HFFc6 (cell line): Measurements from ENCODE around the gene GALNT14. TPM values are rescaled to one million over a fixed set of nuclear protein-coding genes. Genes with fewer than 3 reads are reported as not detected.

Experiments
- DNase-seq: peaks from one replicate; pipeline ENCODE4 v3.0.0-alpha.2; 2018
- H3K27ac Mint-ChIP-seq: 2 replicates; pipeline ENCODE4 v1.8.0; 2020; ENCODE audit warnings: mild to moderate bottlenecking, mixed read lengths
- H3K27me3 Mint-ChIP-seq: 2 replicates; pipeline ENCODE4 v1.8.0; 2021; ENCODE audit warnings: mild to moderate bottlenecking, moderate library complexity, mixed read lengths; ENCODE audit not compliant: insufficient read depth
- H3K36me3 Mint-ChIP-seq: 2 replicates; pipeline ENCODE4 v1.8.0; 2021; ENCODE audit warnings: low read depth, mixed read lengths
- H3K4me1 Mint-ChIP-seq: 2 replicates; pipeline ENCODE4 v1.8.0; 2020; ENCODE audit warnings: low read depth, mixed read lengths
- H3K4me3 Mint-ChIP-seq: 2 replicates; pipeline ENCODE4 v1.8.0; 2020; ENCODE audit warnings: mild to moderate bottlenecking, moderate library complexity, mixed read lengths
- H3K9me3 Mint-ChIP-seq: 2 replicates; pipeline ENCODE4 v1.8.0; 2020; ENCODE audit warnings: mild to moderate bottlenecking, mixed read lengths
- total RNA-seq, 6 experiments: library from RNA; stranded (reverse); fragmentation: NEBNext Ultra II Directional; extraction: Animal tissue kit (Norgen Biotek cat#: 25700); gene quantifications; 2 replicates in 1 of 6; 3 replicates in 5 of 6; pipeline ENCODE4 v1.2.3, GENCODE V29; 2021
- TF ChIP-seq, protein P1 (sequence below): fragments of 200-600 bp; sonication (generic); IDR thresholded peaks from 2 replicates; pipeline ENCODE4 v1.5.0; 2021; ENCODE audit warnings: antibody characterized with exemption, mild to moderate bottlenecking

The GALNT14 gene
- total RNA-seq, 6 experiments from 2014 or later, result 0.11 to 1.0 (median 0.25) TPM; not detected in 1

DNA sequence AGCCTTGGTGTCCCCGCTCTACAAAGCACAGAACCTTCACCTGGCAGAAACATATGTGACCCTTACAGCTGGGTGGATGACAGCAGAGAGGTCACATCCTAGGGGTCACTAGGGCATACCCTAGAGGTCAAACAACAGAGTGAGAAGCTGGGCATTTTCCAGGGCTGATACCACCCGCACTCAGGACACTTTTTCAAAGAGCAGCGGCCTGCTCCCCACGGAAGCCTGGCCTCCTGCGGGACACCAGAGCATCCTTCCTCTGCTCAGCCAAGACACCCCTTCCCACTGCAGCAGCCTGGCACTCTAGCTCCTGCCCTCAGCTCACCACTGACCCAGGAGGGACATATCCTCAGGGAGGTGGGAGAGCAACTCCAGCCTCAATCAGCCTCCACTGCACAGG is 86.0 kb downstream of the GALNT14 start:
- H3K9me3 Mint-ChIP-seq, result peaks cover 4% of the 10 kb centered on the region; the same call in 1 of the 2 replicates
- no peak overlapping the region for H3K27ac Mint-ChIP-seq
- TF ChIP-seq, protein P1, sequence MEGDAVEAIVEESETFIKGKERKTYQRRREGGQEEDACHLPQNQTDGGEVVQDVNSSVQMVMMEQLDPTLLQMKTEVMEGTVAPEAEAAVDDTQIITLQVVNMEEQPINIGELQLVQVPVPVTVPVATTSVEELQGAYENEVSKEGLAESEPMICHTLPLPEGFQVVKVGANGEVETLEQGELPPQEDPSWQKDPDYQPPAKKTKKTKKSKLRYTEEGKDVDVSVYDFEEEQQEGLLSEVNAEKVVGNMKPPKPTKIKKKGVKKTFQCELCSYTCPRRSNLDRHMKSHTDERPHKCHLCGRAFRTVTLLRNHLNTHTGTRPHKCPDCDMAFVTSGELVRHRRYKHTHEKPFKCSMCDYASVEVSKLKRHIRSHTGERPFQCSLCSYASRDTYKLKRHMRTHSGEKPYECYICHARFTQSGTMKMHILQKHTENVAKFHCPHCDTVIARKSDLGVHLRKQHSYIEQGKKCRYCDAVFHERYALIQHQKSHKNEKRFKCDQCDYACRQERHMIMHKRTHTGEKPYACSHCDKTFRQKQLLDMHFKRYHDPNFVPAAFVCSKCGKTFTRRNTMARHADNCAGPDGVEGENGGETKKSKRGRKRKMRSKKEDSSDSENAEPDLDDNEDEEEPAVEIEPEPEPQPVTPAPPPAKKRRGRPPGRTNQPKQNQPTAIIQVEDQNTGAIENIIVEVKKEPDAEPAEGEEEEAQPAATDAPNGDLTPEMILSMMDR, result no peak
- H3K27me3 Mint-ChIP-seq, result no peaks in the 10 kb centered on the region; the same call in none of the 2 replicates
- no peak overlapping the region for H3K4me3 Mint-ChIP-seq
- H3K4me1 Mint-ChIP-seq, result no peaks in the 10 kb centered on the region
- no peak for DNase-seq
- no peaks in the 10 kb centered on the region for H3K36me3 Mint-ChIP-seq

DNA sequence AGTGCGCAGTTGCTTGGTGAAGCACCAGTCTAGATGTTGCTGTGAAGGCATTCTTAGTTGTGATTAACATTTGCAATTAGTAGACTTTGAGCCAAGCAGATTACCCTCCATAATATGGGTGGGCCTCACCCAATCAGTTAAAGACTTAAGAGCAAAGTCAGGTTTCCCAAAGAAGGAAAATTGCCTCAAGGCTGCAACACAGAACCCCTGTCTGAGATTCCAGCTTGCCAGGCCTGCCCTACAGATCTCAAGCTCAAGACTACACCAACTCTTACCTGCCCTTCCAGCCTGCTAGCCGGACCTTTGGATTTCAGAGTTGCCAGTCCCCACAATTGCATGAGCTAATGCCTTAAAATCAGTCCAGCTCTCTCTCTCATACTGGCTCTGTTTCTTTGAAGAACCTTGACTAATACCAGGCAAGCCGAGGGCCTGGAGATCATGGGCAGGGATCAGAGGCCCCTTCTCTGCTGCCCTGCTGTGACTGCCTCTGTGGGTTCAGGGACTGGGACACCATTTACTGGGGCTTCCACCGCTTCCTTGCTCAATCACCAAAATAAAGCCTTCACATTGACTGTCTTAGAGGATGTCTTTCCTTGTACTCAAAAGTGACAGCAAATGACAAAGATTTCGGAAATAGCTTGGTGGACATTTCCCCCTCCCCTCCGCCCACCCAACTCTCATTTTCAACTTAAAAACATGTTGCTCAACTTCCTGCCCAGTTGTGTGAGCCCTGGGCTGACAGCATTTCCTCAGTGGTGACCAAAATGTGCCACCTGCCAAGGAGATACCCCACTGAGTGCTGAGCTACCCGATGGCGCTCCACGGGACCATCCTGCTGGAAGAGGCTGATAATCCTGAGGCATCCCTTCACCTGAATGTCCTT is 86.7 kb downstream of the GALNT14 start:
- Mint-ChIP-seq H3K4me3 (no peak overlapping the region), H3K4me1 (no peaks in the 10 kb centered on the region), H3K27ac (no peak overlapping the region), H3K9me3 (peaks cover 4% of the 10 kb centered on the region; the same call in 1 of the 2 replicates), H3K36me3 (no peaks in the 10 kb centered on the region), H3K27me3 (no peaks in the 10 kb centered on the region; the same call in none of the 2 replicates)
- TF ChIP-seq, protein P1, result no peak
- DNase-seq, result no peak

DNA sequence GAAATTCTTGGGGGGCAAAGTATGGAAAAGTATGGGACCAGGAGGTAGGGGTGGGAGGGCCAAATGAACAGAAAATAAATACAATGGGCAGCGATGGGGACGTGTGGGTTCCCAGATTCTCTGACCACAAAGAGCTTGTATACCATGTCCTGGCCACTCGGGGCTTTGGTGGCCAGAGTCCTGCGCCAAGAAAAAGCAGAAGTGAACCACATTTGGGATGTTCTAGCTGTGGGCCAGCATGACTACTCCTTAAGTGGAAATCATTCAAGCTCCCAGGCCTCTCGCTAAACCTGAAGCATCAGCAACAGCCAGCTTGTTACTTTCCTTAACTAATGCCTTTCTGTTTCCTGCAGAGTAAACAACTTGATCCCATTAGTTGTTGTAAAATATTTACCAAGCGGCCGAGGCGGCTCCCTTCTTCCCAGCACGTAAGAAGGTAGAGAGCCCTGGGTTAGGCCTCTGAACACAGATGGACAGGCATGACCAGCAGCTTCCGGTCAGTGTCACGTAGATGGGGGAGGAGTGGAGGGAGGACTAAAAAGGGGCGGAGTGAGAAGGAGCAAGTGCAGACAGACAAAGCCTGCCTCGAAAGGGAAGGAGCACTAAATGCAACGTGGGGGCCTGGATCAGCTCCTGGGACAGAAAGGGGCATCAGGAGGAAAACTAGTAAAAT is 88.2 kb downstream of the GALNT14 start:
- H3K27me3 Mint-ChIP-seq, result no peaks in the 10 kb centered on the region; the same call in none of the 2 replicates
- TF ChIP-seq, protein P1, result no peak
- no peak overlapping the region for H3K27ac Mint-ChIP-seq
- no peak for DNase-seq
- H3K36me3 Mint-ChIP-seq, result no peaks in the 10 kb centered on the region
- H3K9me3 Mint-ChIP-seq, result peaks cover 4% of the 10 kb centered on the region; the same call in 1 of the 2 replicates
- H3K4me3 Mint-ChIP-seq, result no peak overlapping the region
- H3K4me1 Mint-ChIP-seq, result no peaks in the 10 kb centered on the region

DNA sequence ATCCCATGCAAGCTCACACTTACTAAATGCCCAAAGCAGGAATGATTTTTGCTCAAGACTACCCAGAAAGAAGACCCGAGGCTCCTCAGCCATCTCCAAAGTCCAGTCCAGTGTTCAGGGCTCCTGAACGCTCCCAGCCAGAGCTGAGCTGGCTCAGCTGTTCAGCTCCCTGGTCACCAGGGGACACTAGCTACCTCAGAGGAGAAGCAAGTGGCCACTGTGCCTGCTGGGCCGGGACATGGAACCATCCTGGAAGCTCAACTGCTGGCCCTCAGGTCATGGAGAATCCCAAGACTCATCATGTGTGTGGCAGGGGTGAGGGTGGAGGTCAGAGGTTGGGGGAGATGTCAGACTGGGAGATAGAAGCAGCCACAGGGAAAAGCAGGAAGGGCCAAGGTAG is 89.0 kb downstream of the GALNT14 start:
- H3K4me3 Mint-ChIP-seq, result no peak overlapping the region
- H3K4me1 Mint-ChIP-seq, result no peaks in the 10 kb centered on the region
- H3K36me3 Mint-ChIP-seq, result no peaks in the 10 kb centered on the region
- TF ChIP-seq, protein P1, result no peak
- DNase-seq, result no peak
- H3K27me3 Mint-ChIP-seq, result no peaks in the 10 kb centered on the region; the same call in none of the 2 replicates
- peaks cover 4% of the 10 kb centered on the region; the same call in 1 of the 2 replicates for H3K9me3 Mint-ChIP-seq
- no peak overlapping the region for H3K27ac Mint-ChIP-seq

DNA sequence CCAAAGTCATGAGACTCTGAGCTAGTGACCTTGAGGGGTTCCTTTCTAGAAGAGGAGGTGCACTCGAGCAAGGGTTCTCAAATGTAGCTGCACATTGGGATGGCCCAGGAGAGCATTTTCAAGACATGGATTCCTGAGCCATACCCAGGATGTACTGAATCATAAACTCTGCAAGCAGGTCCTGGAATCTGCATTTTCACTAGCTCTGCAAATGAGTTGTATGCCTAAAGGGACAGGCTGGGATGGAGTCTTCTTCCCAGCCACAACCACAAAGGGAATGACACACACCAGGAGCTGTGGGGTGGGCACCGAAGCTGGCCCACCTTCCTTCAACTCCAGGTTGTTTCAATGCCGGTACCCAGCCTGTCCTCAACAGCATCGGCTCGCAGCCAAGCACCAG is 90.6 kb downstream of the GALNT14 start:
- Mint-ChIP-seq H3K9me3 (peaks cover 4% of the 10 kb centered on the region; the same call in 1 of the 2 replicates), H3K27me3 (no peaks in the 10 kb centered on the region), H3K36me3 (no peaks in the 10 kb centered on the region), H3K27ac (no peak overlapping the region), H3K4me3 (no peak overlapping the region), H3K4me1 (no peaks in the 10 kb centered on the region)
- TF ChIP-seq, protein P1, result no peak
- DNase-seq, result no peak
